GM12873 (cell line): ENCODE measurements around the gene FLT3.

Experiments used
- TF ChIP-seq, protein P1 (sequence below): IDR thresholded peaks from 2 replicates; pipeline ENCODE4 v1.5.1; 2012; ENCODE audit warnings: low read depth, mild to moderate bottlenecking, moderate library complexity, low read length, control low read depth; ENCODE audit not compliant: insufficient read depth; ENCODE audit errors: missing control alignments

The FLT3 gene

GRCh38 chr13:28027071-28027470 lies 73.3 kb downstream of the FLT3 start:
- TF ChIP-seq, protein P1, sequence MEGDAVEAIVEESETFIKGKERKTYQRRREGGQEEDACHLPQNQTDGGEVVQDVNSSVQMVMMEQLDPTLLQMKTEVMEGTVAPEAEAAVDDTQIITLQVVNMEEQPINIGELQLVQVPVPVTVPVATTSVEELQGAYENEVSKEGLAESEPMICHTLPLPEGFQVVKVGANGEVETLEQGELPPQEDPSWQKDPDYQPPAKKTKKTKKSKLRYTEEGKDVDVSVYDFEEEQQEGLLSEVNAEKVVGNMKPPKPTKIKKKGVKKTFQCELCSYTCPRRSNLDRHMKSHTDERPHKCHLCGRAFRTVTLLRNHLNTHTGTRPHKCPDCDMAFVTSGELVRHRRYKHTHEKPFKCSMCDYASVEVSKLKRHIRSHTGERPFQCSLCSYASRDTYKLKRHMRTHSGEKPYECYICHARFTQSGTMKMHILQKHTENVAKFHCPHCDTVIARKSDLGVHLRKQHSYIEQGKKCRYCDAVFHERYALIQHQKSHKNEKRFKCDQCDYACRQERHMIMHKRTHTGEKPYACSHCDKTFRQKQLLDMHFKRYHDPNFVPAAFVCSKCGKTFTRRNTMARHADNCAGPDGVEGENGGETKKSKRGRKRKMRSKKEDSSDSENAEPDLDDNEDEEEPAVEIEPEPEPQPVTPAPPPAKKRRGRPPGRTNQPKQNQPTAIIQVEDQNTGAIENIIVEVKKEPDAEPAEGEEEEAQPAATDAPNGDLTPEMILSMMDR, result no peak

- TF ChIP-seq, protein P1, result no peak
Observed at GRCh38 chr13:28026508-28026907, 73.9 kb downstream of the FLT3 start.

- TF ChIP-seq, protein P1, result no peak
Observed at GRCh38 chr13:28022848-28023518, 77.4 kb downstream of the FLT3 start.

GRCh38 chr13:28014301-28014700 lies 86.1 kb downstream of the FLT3 start:
- TF ChIP-seq, protein P1, result no peak

- TF ChIP-seq, protein P1, result no peak
Observed at GRCh38 chr13:28013482-28013881, 86.9 kb downstream of the FLT3 start.

GRCh38 chr13:28012896-28013295 lies 87.5 kb downstream of the FLT3 start:
- TF ChIP-seq, protein P1, result no peak

- TF ChIP-seq, protein P1, result no peak
Observed at GRCh38 chr13:28012383-28012782, 88.0 kb downstream of the FLT3 start.
